ENCODE measurements around the gene PCDH15. TPM values are rescaled to one million over a fixed set of nuclear protein-coding genes. Genes with fewer than 3 reads are reported as not detected.

The PCDH15 gene
- total RNA-seq, 1 donor from 2014 or later, result 26.3 TPM

GRCh38 chr10:53990799-53991238 is 810.2 kb downstream of the PCDH15 start:
- Mint-ChIP-seq H3K4me3 (no peak overlapping the region), H3K9me3 (peaks cover 18% of the 10 kb centered on the region), H3K27ac (no peak overlapping the region), H3K4me1 (peaks cover 6% of the 10 kb centered on the region), H3K27me3 (ENCODE audit: low read depth) (no peaks in the 10 kb centered on the region), H3K36me3 (peaks cover 13% of the 10 kb centered on the region)
- DNase-seq (ENCODE audit: low spot score in 2 of 2, unreplicated experiment in 2 of 2), result no peak
- TF ChIP-seq, protein P1, sequence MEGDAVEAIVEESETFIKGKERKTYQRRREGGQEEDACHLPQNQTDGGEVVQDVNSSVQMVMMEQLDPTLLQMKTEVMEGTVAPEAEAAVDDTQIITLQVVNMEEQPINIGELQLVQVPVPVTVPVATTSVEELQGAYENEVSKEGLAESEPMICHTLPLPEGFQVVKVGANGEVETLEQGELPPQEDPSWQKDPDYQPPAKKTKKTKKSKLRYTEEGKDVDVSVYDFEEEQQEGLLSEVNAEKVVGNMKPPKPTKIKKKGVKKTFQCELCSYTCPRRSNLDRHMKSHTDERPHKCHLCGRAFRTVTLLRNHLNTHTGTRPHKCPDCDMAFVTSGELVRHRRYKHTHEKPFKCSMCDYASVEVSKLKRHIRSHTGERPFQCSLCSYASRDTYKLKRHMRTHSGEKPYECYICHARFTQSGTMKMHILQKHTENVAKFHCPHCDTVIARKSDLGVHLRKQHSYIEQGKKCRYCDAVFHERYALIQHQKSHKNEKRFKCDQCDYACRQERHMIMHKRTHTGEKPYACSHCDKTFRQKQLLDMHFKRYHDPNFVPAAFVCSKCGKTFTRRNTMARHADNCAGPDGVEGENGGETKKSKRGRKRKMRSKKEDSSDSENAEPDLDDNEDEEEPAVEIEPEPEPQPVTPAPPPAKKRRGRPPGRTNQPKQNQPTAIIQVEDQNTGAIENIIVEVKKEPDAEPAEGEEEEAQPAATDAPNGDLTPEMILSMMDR (IDR thresholded peaks at IDR 0.05; ENCODE audit: unreplicated experiment), result no peak

GRCh38 chr10:53983431-53983830 is 817.6 kb downstream of the PCDH15 start:
- peaks cover 29% of the 10 kb centered on the region for H3K9me3 Mint-ChIP-seq
- H3K36me3 Mint-ChIP-seq, result peaks cover 2% of the 10 kb centered on the region
- no peak overlapping the region for H3K27ac Mint-ChIP-seq
- TF ChIP-seq, protein P1 (IDR thresholded peaks at IDR 0.05; ENCODE audit: unreplicated experiment), result no peak
- H3K27me3 Mint-ChIP-seq (ENCODE audit: low read depth), result no peaks in the 10 kb centered on the region
- H3K4me1 Mint-ChIP-seq, result no peaks in the 10 kb centered on the region
- no peak for DNase-seq (ENCODE audit: low spot score in 2 of 2, unreplicated experiment in 2 of 2)
- no peak overlapping the region for H3K4me3 Mint-ChIP-seq

GRCh38 chr10:53980210-53980609 is 820.8 kb downstream of the PCDH15 start:
- no peaks in the 10 kb centered on the region for H3K4me1 Mint-ChIP-seq
- DNase-seq (ENCODE audit: low spot score in 2 of 2, unreplicated experiment in 2 of 2), result no peak
- peaks cover 2% of the 10 kb centered on the region for H3K36me3 Mint-ChIP-seq

DNA sequence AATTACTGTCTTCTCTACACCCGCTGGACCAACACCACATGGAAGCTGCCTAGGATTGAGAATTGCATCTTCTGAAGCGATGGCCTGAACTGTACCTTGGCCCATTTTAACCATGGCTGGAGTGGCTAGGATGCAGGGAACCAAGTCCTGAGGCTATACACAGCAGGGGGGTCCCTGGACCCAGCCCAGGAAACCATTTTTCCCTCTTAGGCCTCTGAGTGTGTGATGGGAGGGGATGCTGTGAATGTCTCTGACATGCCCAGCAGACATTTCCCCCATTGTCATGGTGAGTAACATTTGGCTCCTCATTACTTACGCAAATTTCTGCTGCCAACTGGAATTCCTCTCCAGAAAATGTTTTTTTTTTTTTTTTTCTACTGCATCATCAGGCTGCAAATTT is 822.7 kb downstream of the PCDH15 start:
- H3K27ac Mint-ChIP-seq, result no peak overlapping the region
- TF ChIP-seq, protein P1 (IDR thresholded peaks at IDR 0.05; ENCODE audit: unreplicated experiment), result no peak
- H3K27me3 Mint-ChIP-seq (ENCODE audit: low read depth), result no peaks in the 10 kb centered on the region
- H3K4me3 Mint-ChIP-seq, result no peak overlapping the region
- no peak for DNase-seq (ENCODE audit: low spot score in 2 of 2, unreplicated experiment in 2 of 2)
- no peaks in the 10 kb centered on the region for H3K4me1 Mint-ChIP-seq
- peaks cover 2% of the 10 kb centered on the region for H3K36me3 Mint-ChIP-seq
- peaks cover 22% of the 10 kb centered on the region for H3K9me3 Mint-ChIP-seq

More at GRCh38 chr10:53980210-53980609, 820.8 kb downstream of the PCDH15 start:
- Mint-ChIP-seq H3K27me3 (ENCODE audit: low read depth) (no peaks in the 10 kb centered on the region), H3K9me3 (peaks cover 22% of the 10 kb centered on the region), H3K27ac (no peak overlapping the region), H3K4me3 (no peak overlapping the region)
- TF ChIP-seq, protein P1 (IDR thresholded peaks at IDR 0.05; ENCODE audit: unreplicated experiment), result no peak

- no peak overlapping the region for H3K4me3 Mint-ChIP-seq
- TF ChIP-seq, protein P1 (IDR thresholded peaks at IDR 0.05; ENCODE audit: unreplicated experiment), result no peak
- no peaks in the 10 kb centered on the region for H3K4me1 Mint-ChIP-seq
- peaks cover 2% of the 10 kb centered on the region for H3K36me3 Mint-ChIP-seq
- no peaks in the 10 kb centered on the region for H3K27me3 Mint-ChIP-seq (ENCODE audit: low read depth)
- H3K9me3 Mint-ChIP-seq, result peaks cover 22% of the 10 kb centered on the region
- DNase-seq (ENCODE audit: low spot score in 2 of 2, unreplicated experiment in 2 of 2), result no peak
- H3K27ac Mint-ChIP-seq, result no peak overlapping the region
Measured at GRCh38 chr10:53977267-53977666, 823.8 kb downstream of the PCDH15 start.

DNA sequence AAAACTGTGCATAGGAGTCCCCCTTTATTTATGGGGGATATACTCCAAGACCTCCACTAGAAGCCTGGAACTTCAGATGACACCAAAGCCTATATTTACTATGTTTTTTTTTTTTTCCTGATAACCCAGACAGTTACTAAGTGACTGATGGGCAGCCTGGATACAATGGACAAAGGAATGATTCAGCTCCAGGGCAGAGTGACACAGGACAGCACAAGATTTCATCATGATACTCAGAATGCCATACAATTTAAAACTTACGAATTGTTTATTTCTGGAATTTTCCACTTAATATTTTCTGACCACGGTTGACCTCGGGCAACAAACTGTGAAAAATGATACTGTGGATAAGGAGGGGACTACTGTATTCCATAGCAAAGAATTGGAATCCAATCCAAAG is 843.6 kb downstream of the PCDH15 start:
- H3K9me3 Mint-ChIP-seq, result peaks cover 4% of the 10 kb centered on the region
- H3K36me3 Mint-ChIP-seq, result no peaks in the 10 kb centered on the region
- TF ChIP-seq, protein P1 (IDR thresholded peaks at IDR 0.05; ENCODE audit: unreplicated experiment), result no peak
- no peak overlapping the region for H3K4me3 Mint-ChIP-seq
- peaks cover 15% of the 10 kb centered on the region for H3K4me1 Mint-ChIP-seq
- H3K27ac Mint-ChIP-seq, result peak overlapping the region; percentile 43
- H3K27me3 Mint-ChIP-seq (ENCODE audit: low read depth), result no peaks in the 10 kb centered on the region
- no peak for DNase-seq (ENCODE audit: low spot score in 2 of 2, unreplicated experiment in 2 of 2)
